Measurements from ENCODE around the gene CCSAP. TPM values are rescaled to one million over a fixed set of nuclear protein-coding genes. Genes with fewer than 3 reads are reported as not detected.

Gene CCSAP
- total RNA-seq, 5 donors from 2014 or later (not counting 1 experiment from before 2014, with no cell fraction given): 7.9 to 11.4 (median 8.9) TPM

DNA sequence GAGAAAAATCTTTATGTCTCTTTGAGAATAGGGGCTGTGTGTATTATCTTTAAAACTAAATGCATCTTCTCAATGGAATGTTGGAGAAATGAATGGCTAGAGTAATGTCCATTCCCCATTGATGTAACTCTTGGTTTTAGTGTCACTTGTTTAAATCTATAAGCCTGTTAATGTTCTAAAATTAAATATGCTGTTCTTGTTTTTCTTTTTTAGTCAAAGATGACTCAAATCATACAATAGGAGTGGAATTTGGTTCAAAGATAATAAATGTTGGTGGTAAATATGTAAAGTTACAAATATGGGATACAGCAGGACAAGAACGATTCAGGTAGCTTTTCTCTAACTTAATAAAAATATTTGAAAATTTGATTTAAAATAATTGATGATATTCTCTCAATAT is 54.3 kb downstream of the CCSAP start:
- POLR2A ChIA-PET: interaction anchor here in 1 of 2 donors (0.6 kb wide), 2 partner anchors 49 to 416 kb away, joined by 3 to 6 read pairs; no protein-coding TSS in a partner anchor
- no peaks in the 10 kb centered on the region for H3K9me3 Mint-ChIP-seq
- peaks cover 0 to 2% of the 10 kb centered on the region in 2 experiments for H3K4me1 ChIP-seq (ENCODE audit: control insufficient read depth in 1 of 2, extremely low read depth in 1 of 2, insufficient read depth in 2 of 2, low read length in 2 of 2)
- no peak for DNase-seq
- no peaks in the 10 kb centered on the region for H3K9me3 ChIP-seq
- H3K27me3 ChIP-seq (replicated peaks in 1 of 2; ENCODE audit: control insufficient read depth in 2 of 2, extremely low read depth in 1 of 2, insufficient read depth in 2 of 2, low read length in 1 of 2): no peaks in the 10 kb centered on the region
- no peak overlapping the region for H3K27ac ChIP-seq (ENCODE audit: low read length)
- H3K4me3 ChIP-seq (ENCODE audit: control insufficient read depth in 1 of 2, extremely low read depth in 1 of 2, low read length in 1 of 2): no peak overlapping the region
- peaks cover 30 to 32% (median 31%) of the 10 kb centered on the region in 3 donors for H3K4me1 Mint-ChIP-seq
- no peak overlapping the region for H3K27ac Mint-ChIP-seq
- no peak for ATAC-seq (replicated peaks in 1 of 4)
- H3K27me3 Mint-ChIP-seq: no peaks in the 10 kb centered on the region
- CTCF ChIA-PET: no interaction called here
- peaks cover 53% of the 10 kb centered on the region for H3K36me3 Mint-ChIP-seq
- H3K36me3 ChIP-seq (ENCODE audit: control insufficient read depth in 2 of 2, extremely low read depth in 1 of 2, insufficient read depth in 1 of 2, low read length in 1 of 2): peaks cover 0 to 25% of the 10 kb centered on the region in 2 donors
- no CpG with 5 or more reads among the region's 1 CpG for WGBS (ENCODE audit: insufficient coverage)
- no peak overlapping the region for H3K4me3 Mint-ChIP-seq

DNA sequence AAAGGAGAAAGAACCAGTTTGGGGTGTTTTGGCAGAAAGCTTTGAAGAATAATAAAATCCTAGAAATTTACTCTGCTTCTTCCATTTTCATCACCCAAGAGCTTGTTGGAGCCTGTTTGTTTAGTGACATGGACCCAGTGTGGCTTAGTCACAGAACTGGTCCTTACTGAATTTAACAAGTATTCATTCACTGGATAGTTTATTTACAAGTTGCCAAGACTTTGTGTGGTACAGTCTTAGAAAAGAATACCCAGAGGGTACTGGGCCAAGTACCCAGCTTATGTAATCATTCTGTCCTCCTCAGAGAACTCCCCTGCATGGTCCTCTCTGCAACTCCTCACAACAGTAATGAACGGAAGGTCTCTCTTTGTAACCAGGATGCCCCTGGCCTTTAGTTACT is 55.6 kb downstream of the CCSAP start:
- H3K4me1 ChIP-seq (ENCODE audit: control insufficient read depth in 1 of 2, extremely low read depth in 1 of 2, insufficient read depth in 2 of 2, low read length in 2 of 2): peaks cover 0 to 2% of the 10 kb centered on the region in 2 experiments
- no peak overlapping the region for H3K4me3 ChIP-seq (ENCODE audit: control insufficient read depth in 1 of 2, extremely low read depth in 1 of 2, low read length in 1 of 2)
- H3K27me3 ChIP-seq (replicated peaks in 1 of 2; ENCODE audit: control insufficient read depth in 2 of 2, extremely low read depth in 1 of 2, insufficient read depth in 2 of 2, low read length in 1 of 2): no peaks in the 10 kb centered on the region
- no peaks in the 10 kb centered on the region for H3K9me3 ChIP-seq
- ChIA-PET CTCF (no interaction called here), POLR2A (no interaction called here)
- H3K27ac ChIP-seq (ENCODE audit: low read length): no peak overlapping the region
- ATAC-seq (replicated peaks in 1 of 4) (no peak), DNase-seq (no peak)
- WGBS (ENCODE audit: insufficient coverage): no CpG with 5 or more reads among the region's 1 CpG
- no peaks in the 10 kb centered on the region for H3K27me3 Mint-ChIP-seq
- H3K27ac Mint-ChIP-seq: no peak overlapping the region
- H3K36me3 Mint-ChIP-seq: peaks cover 58% of the 10 kb centered on the region
- H3K36me3 ChIP-seq (ENCODE audit: control insufficient read depth in 2 of 2, extremely low read depth in 1 of 2, insufficient read depth in 1 of 2, low read length in 1 of 2): peaks cover 0 to 22% of the 10 kb centered on the region in 2 donors
- H3K4me1 Mint-ChIP-seq: peaks cover 41 to 43% (median 43%) of the 10 kb centered on the region in 3 donors
- H3K4me3 Mint-ChIP-seq: no peak overlapping the region
- H3K9me3 Mint-ChIP-seq: no peaks in the 10 kb centered on the region

DNA sequence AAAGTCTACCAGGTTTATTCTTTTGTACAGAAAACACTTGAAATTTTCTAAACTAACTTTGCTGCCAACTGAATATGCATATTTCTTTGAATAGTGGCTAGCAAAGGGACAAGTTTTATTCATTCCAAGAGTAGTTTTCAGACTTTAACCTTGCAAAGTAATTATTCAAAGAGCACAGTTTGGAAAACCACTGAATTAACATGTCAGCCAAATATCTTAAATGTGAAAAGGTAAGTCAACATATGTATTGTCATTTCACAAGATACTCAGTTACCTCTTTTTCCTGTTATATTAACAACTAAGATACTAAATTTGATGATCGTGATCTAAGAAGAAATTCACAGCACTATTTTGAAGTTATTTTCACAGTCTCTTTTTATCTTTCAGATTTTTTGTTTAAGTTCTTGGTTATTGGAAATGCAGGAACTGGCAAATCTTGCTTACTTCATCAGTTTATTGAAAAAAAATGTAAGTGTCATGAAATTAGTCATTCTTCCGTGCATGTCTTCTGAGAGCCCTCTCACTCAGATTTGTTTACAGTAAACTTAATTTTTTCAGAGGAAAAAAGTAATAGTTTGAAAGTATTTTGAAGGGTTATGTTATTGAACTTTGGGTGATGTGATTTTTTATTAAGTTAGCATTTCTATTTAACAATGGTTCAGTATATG is 56.6 kb downstream of the CCSAP start:
- no peak for DNase-seq
- peaks cover 51% of the 10 kb centered on the region in 3 donors for H3K4me1 Mint-ChIP-seq
- H3K27ac Mint-ChIP-seq: peak overlapping the region in 1 of 2 donors; percentile 61
- H3K27me3 Mint-ChIP-seq: no peaks in the 10 kb centered on the region
- peak overlapping the region in 1 of 3 donors; percentile 18 for H3K4me3 Mint-ChIP-seq
- Histone ChIP-seq H3K27ac (ENCODE audit: low read length) (no peak overlapping the region), H3K4me1 (ENCODE audit: control insufficient read depth in 1 of 2, extremely low read depth in 1 of 2, insufficient read depth in 2 of 2, low read length in 2 of 2) (peaks cover 0 to 2% of the 10 kb centered on the region in 2 experiments), H3K9me3 (no peaks in the 10 kb centered on the region), H3K27me3 (replicated peaks in 1 of 2; ENCODE audit: control insufficient read depth in 2 of 2, extremely low read depth in 1 of 2, insufficient read depth in 2 of 2, low read length in 1 of 2) (no peaks in the 10 kb centered on the region), H3K4me3 (ENCODE audit: control insufficient read depth in 1 of 2, extremely low read depth in 1 of 2, low read length in 1 of 2) (no peak overlapping the region), H3K36me3 (ENCODE audit: control insufficient read depth in 2 of 2, extremely low read depth in 1 of 2, insufficient read depth in 1 of 2, low read length in 1 of 2) (peaks cover 0 to 18% of the 10 kb centered on the region in 2 donors)
- ChIA-PET CTCF (no interaction called here), POLR2A (no interaction called here)
- peaks cover 55% of the 10 kb centered on the region for H3K36me3 Mint-ChIP-seq
- no CpG with 5 or more reads among the region's 2 CpGs for WGBS (ENCODE audit: insufficient coverage)
- H3K9me3 Mint-ChIP-seq: no peaks in the 10 kb centered on the region
- no peak for ATAC-seq (replicated peaks in 1 of 4)

DNA sequence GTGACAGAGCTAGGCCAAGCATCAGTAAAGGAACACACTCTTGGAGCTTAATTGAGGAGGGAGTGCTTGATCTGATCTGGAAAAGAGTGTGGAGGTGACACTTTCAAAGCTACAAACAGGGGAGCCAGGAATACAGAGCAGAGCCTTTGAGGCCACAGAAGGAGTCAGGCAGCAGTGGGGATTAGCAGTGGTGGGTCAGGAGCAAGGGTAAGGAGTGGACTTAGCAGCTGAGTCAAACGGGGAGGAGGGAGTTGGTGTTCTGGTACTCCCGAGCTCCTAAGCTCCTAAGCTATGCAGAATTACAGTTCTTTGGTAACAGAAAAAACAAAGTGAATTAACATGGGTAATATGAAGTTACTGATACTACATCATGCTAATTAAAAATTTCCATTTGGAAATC is 57.4 kb downstream of the CCSAP start:
- H3K27ac Mint-ChIP-seq: no peak overlapping the region
- H3K36me3 ChIP-seq (ENCODE audit: control insufficient read depth in 2 of 2, extremely low read depth in 1 of 2, insufficient read depth in 1 of 2, low read length in 1 of 2): peaks cover 0 to 10% of the 10 kb centered on the region in 2 donors
- H3K4me3 Mint-ChIP-seq: no peak overlapping the region
- CTCF ChIA-PET: no interaction called here
- H3K27me3 Mint-ChIP-seq: no peaks in the 10 kb centered on the region
- H3K4me1 ChIP-seq (ENCODE audit: control insufficient read depth in 1 of 2, extremely low read depth in 1 of 2, insufficient read depth in 2 of 2, low read length in 2 of 2): peaks cover 0 to 2% of the 10 kb centered on the region in 2 experiments
- no peak overlapping the region for H3K4me3 ChIP-seq (ENCODE audit: control insufficient read depth in 1 of 2, extremely low read depth in 1 of 2, low read length in 1 of 2)
- peaks cover 48% of the 10 kb centered on the region for H3K36me3 Mint-ChIP-seq
- no CpG with 5 or more reads among the region's 2 CpGs for WGBS (ENCODE audit: insufficient coverage)
- no peaks in the 10 kb centered on the region for H3K9me3 ChIP-seq
- ATAC-seq (replicated peaks in 1 of 4) (no peak), DNase-seq (no peak)
- no peaks in the 10 kb centered on the region for H3K27me3 ChIP-seq (replicated peaks in 1 of 2; ENCODE audit: control insufficient read depth in 2 of 2, extremely low read depth in 1 of 2, insufficient read depth in 2 of 2, low read length in 1 of 2)
- no peaks in the 10 kb centered on the region for H3K9me3 Mint-ChIP-seq
- H3K4me1 Mint-ChIP-seq: peaks cover 59% of the 10 kb centered on the region in 3 donors
- POLR2A ChIA-PET: no interaction called here
- no peak overlapping the region for H3K27ac ChIP-seq (ENCODE audit: low read length)

DNA sequence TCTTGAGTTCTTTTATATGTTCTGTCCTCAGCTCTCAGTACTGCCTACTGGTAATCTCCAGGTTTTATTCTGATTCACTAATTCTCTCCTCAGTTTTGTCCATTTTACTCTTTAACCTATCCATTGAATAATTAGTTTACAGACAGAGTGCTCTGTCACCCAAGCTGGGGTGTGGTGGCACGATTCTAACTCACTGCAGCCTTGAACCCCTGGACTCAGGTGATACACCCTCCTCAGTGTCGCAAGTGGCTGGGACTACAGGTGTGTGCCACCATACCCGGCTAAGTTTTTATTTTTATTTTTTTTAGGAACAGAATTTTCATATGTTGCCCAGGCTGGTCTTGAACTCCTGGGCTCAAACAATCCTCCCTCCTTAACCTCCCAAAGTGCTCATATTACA is 58.0 kb downstream of the CCSAP start:
- H3K4me1 Mint-ChIP-seq: peaks cover 64% of the 10 kb centered on the region in 3 donors
- Histone ChIP-seq H3K27ac (ENCODE audit: low read length) (no peak overlapping the region), H3K27me3 (replicated peaks in 1 of 2; ENCODE audit: control insufficient read depth in 2 of 2, extremely low read depth in 1 of 2, insufficient read depth in 2 of 2, low read length in 1 of 2) (no peaks in the 10 kb centered on the region), H3K4me1 (ENCODE audit: control insufficient read depth in 1 of 2, extremely low read depth in 1 of 2, insufficient read depth in 2 of 2, low read length in 2 of 2) (peaks cover 0 to 2% of the 10 kb centered on the region in 2 experiments), H3K9me3 (no peaks in the 10 kb centered on the region), H3K4me3 (ENCODE audit: control insufficient read depth in 1 of 2, extremely low read depth in 1 of 2, low read length in 1 of 2) (no peak overlapping the region), H3K36me3 (ENCODE audit: control insufficient read depth in 2 of 2, extremely low read depth in 1 of 2, insufficient read depth in 1 of 2, low read length in 1 of 2) (peaks cover 0 to 4% of the 10 kb centered on the region in 2 donors)
- H3K27me3 Mint-ChIP-seq: no peaks in the 10 kb centered on the region
- POLR2A ChIA-PET: no interaction called here
- H3K4me3 Mint-ChIP-seq: no peak overlapping the region
- DNase-seq: no peak
- H3K36me3 Mint-ChIP-seq: peaks cover 48% of the 10 kb centered on the region
- ATAC-seq (replicated peaks in 1 of 4): no peak
- no peaks in the 10 kb centered on the region for H3K9me3 Mint-ChIP-seq
- H3K27ac Mint-ChIP-seq: no peak overlapping the region
- CTCF ChIA-PET: no interaction called here
- WGBS (ENCODE audit: insufficient coverage): no CpG with 5 or more reads among the region's 3 CpGs

DNA sequence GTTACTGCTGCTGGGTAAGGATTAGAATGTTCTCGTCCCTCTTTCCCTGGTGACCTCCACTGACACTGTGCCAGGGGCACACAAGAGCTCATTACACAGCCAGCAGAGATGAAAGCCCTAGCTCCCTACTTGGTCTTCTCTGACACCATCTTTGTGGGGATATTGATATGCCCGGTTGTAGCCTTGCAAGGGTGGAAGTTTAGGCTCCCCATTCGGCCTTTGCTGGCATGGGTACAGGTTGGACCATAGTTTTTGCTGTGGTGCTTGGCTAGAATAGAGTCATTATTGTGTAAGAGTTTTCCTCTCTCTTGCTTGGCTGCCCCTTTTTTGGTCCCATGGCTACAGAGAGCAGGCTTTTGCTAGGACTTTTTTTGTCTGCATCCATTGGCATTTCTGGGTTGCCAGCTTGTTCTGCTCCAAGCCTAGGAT is 59.6 kb downstream of the CCSAP start:
- no peak overlapping the region for H3K27ac Mint-ChIP-seq
- no peak for DNase-seq
- H3K27me3 ChIP-seq (replicated peaks in 1 of 2; ENCODE audit: control insufficient read depth in 2 of 2, extremely low read depth in 1 of 2, insufficient read depth in 2 of 2, low read length in 1 of 2): no peaks in the 10 kb centered on the region
- H3K27ac ChIP-seq (ENCODE audit: low read length): no peak overlapping the region
- CTCF ChIA-PET: no interaction called here
- H3K4me1 Mint-ChIP-seq: peaks cover 68 to 70% (median 69%) of the 10 kb centered on the region in 3 donors
- H3K9me3 ChIP-seq: no peaks in the 10 kb centered on the region
- H3K36me3 Mint-ChIP-seq: peaks cover 33% of the 10 kb centered on the region
- no peak for ATAC-seq (replicated peaks in 1 of 4)
- 90% methylated on average over 2 of the region's 3 CpGs for WGBS (ENCODE audit: insufficient coverage)
- H3K27me3 Mint-ChIP-seq: no peaks in the 10 kb centered on the region
- H3K4me1 ChIP-seq (ENCODE audit: control insufficient read depth in 1 of 2, extremely low read depth in 1 of 2, insufficient read depth in 2 of 2, low read length in 2 of 2): peaks cover 0 to 2% of the 10 kb centered on the region in 2 experiments
- POLR2A ChIA-PET: interaction anchor here in 1 of 2 donors (0.6 kb wide), 1 partner anchor 63 kb away, joined by 3 read pairs; no protein-coding TSS in a partner anchor
- H3K36me3 ChIP-seq (ENCODE audit: control insufficient read depth in 2 of 2, extremely low read depth in 1 of 2, insufficient read depth in 1 of 2, low read length in 1 of 2): no peaks in the 10 kb centered on the region
- H3K9me3 Mint-ChIP-seq: no peaks in the 10 kb centered on the region
- no peak overlapping the region for H3K4me3 ChIP-seq (ENCODE audit: control insufficient read depth in 1 of 2, extremely low read depth in 1 of 2, low read length in 1 of 2)
- H3K4me3 Mint-ChIP-seq: no peak overlapping the region

Measured in T-cell (primary cell).